NCI-H82 treated with DMSO at 0.1 percent for 48 hours (cell line): ENCODE measurements around the gene GPR108.
A peak's percentile ranks its signal among the peaks of the same experiment; 100 is the strongest.
"Not testable (repeated sequence)": the region's sequence is repeated elsewhere in the genome, so short reads cannot be mapped to it uniquely, and the experiment has no call there.

Experiments
- DNase-seq: peaks from one replicate; lab custom pipeline; 2025; ENCODE audit not compliant: unreplicated experiment; lab: John Stamatoyannopoulos, UW

The GPR108 gene

GRCh38 chr19:6721138-6721474 lies 16.3 kb downstream of the GPR108 start:
- no peak for DNase-seq

GRCh38 chr19:6720369-6721137 lies 16.8 kb downstream of the GPR108 start, which contains the start of gene C3:
Gene C3, minus strand, starts transcription at chr19:6720650. Its CDS starts 61 bp downstream, at chr19:6720589.
- no peak for DNase-seq

- DNase-seq, result no peak
Measured at GRCh38 chr19:6719992-6720368, 17.4 kb downstream of the GPR108 start.

GRCh38 chr19:6719540-6719861 lies 17.9 kb downstream of the GPR108 start:
- no peak for DNase-seq

- DNase-seq, result no peak
Measured at GRCh38 chr19:6718741-6719539, 18.4 kb downstream of the GPR108 start.

- DNase-seq, result no peak
Measured at GRCh38 chr19:6718111-6718740, 19.2 kb downstream of the GPR108 start.

- DNase-seq, result no peak
Measured at GRCh38 chr19:6717441-6717971, 19.9 kb downstream of the GPR108 start.

GRCh38 chr19:6717036-6717435 lies 20.3 kb downstream of the GPR108 start:
- DNase-seq, result no peak

- DNase-seq, result no peak
Measured at GRCh38 chr19:6716610-6716970, 20.8 kb downstream of the GPR108 start.

GRCh38 chr19:6714749-6715555 lies 22.4 kb downstream of the GPR108 start:
- DNase-seq, result no peak

- DNase-seq, result no peak
Measured at GRCh38 chr19:6713773-6714692, 23.3 kb downstream of the GPR108 start.

GRCh38 chr19:6712692-6713670 lies 24.4 kb downstream of the GPR108 start:
- DNase-seq, result no peak

GRCh38 chr19:6712231-6712630 lies 25.1 kb downstream of the GPR108 start:
- no peak for DNase-seq

- DNase-seq, result no peak
Measured at GRCh38 chr19:6711605-6712004, 25.8 kb downstream of the GPR108 start.

GRCh38 chr19:6711078-6711361 lies 26.4 kb downstream of the GPR108 start:
- DNase-seq, result peak; percentile 26

- no peak for DNase-seq
Measured at GRCh38 chr19:6710273-6711077, 26.9 kb downstream of the GPR108 start.

GRCh38 chr19:6709549-6709948 lies 27.8 kb downstream of the GPR108 start:
- DNase-seq, result no peak

- not testable (repeated sequence) for DNase-seq
Measured at GRCh38 chr19:6708913-6709312, 28.5 kb downstream of the GPR108 start.
